Panc1 (cell line): ENCODE data around the gene SCN8A. TPM values are rescaled to one million over a fixed set of nuclear protein-coding genes. Genes with fewer than 3 reads are reported as not detected.

Experiments used
- ATAC-seq: fragments of 200-7000 bp; cut with Tn5 transposase; 2 replicates; pipeline ENCODE4 v1.9.1; 2020; ENCODE audit warnings: mild to moderate bottlenecking, moderate library complexity
- BruUV-seq: library from RNA; stranded (reverse); fragments of 400-500 nt; replicated peaks from 2 replicates; lab custom pipeline; 2021; lab: Mats Ljungman, UMichigan
- CTCF ChIA-PET: fragments of 300-600 bp; sonication (Branson Sonifier 250); formaldehyde crosslinking; loops from one replicate; lab custom pipeline; 2022; ENCODE audit warnings: antibody characterized with exemption; lab: Charles Lee
- POLR2A ChIA-PET: fragments of 300-600 bp; sonication (Branson Sonifier 250); formaldehyde crosslinking; loops from one replicate; lab custom pipeline; 2022; ENCODE audit warnings: antibody characterized with exemption; lab: Charles Lee
- DNase-seq: peaks from one replicate; pipeline ENCODE4 v3.0.0-alpha.2; 2010; ENCODE audit warnings: low read depth, low spot score
- H3K27ac ChIP-seq: 2 replicates; pipeline ENCODE4 v1.5.1; 2011; ENCODE audit warnings: mild to moderate bottlenecking, low read length, inconsistent platforms
- H3K27me3 ChIP-seq: fragments of 200-500 bp; sonication (Bioruptor generic); 2 replicates; pipeline ENCODE4 v1.6.0; 2014; ENCODE audit warnings: low read length, inconsistent platforms; ENCODE audit not compliant: control insufficient read depth, insufficient read depth
- H3K36me3 ChIP-seq: fragments of 200-500 bp; sonication (Bioruptor generic); 2 replicates; pipeline ENCODE4 v1.5.1; 2014; ENCODE audit warnings: inconsistent platforms, mild to moderate bottlenecking, low read length, moderate library complexity; ENCODE audit not compliant: control insufficient read depth, insufficient read depth
- H3K4me1 ChIP-seq: 2 replicates; pipeline ENCODE4 v1.5.1; 2011; ENCODE audit warnings: inconsistent platforms, mild to moderate bottlenecking, low read length, moderate library complexity; ENCODE audit not compliant: control insufficient read depth, insufficient read depth
- H3K4me3 ChIP-seq, 2 experiments: 2 replicates each; pipeline ENCODE4 v1.5.1; 2011 to 2012; ENCODE audit warnings: low read depth in 2 of 2, low read length in 2 of 2, mild to moderate bottlenecking in 2 of 2, inconsistent platforms in 1 of 2, moderate library complexity in 1 of 2
- H3K9me3 ChIP-seq: fragments of 200-500 bp; sonication (Bioruptor generic); 2 replicates; pipeline ENCODE4 v1.5.1; 2014; ENCODE audit warnings: low read depth, mild to moderate bottlenecking, inconsistent platforms, low read length, moderate library complexity; ENCODE audit not compliant: control insufficient read depth, insufficient read depth
- POLR2AphosphoS5 ChIP-seq: IDR thresholded peaks from 2 replicates; pipeline ENCODE4 v1.6.1; 2012; ENCODE audit warnings: mild to moderate bottlenecking, low read depth, low read length, moderate library complexity
- SIN3A ChIP-seq: IDR thresholded peaks from 2 replicates; pipeline ENCODE4 v1.6.1; 2012; ENCODE audit warnings: low read depth, mild to moderate bottlenecking, low read length, moderate library complexity, borderline replicate concordance; ENCODE audit not compliant: insufficient read depth
- TCF7L2 ChIP-seq: IDR thresholded peaks from 2 replicates; pipeline ENCODE4 v1.6.1; 2011; ENCODE audit warnings: mild to moderate bottlenecking, low read depth, low read length, inconsistent platforms
- in situ Hi-C: cut with HindIII; loops from 2 replicates; pipeline ENCODE4 v1.10.0; 2016; ENCODE audit warnings: low sequenced_read_pairs, low pct_unique_long_range_greater_than_20kb
- intact Hi-C: fragments of 100-400 bp; cut with micrococcal nuclease; formaldehyde crosslinking; loops from one replicate; pipeline ENCODE4 v1.10.0; 2022; ENCODE audit not compliant: unreplicated experiment
- total RNA-seq: library from RNA; stranded (reverse); gene quantifications from one replicate; pipeline ENCODE4 v1.2.1, GENCODE V29; 2021; ENCODE audit not compliant: unreplicated experiment
- TF ChIP-seq, protein P1 (sequence below): fragments of 450-650 bp; IDR thresholded peaks from 2 replicates; pipeline ENCODE4 v1.5.1; 2017; ENCODE audit warnings: mild to moderate bottlenecking
- TF ChIP-seq, protein P2 (sequence below), 2 experiments: IDR thresholded peaks; 2 replicates each; pipeline ENCODE4 v1.6.1; 2011 to 2012; ENCODE audit warnings: low read depth in 2 of 2, control low read depth in 1 of 2, low read length in 1 of 2, mild to moderate bottlenecking in 1 of 2, moderate library complexity in 1 of 2; ENCODE audit not compliant: insufficient read depth in 1 of 2

The SCN8A gene
- total RNA-seq, 1 experiment from 2014 or later: 8.6 TPM

GRCh38 chr12:51777457-51777856, 186.4 kb downstream of the SCN8A start:
- Histone ChIP-seq H3K4me1 (no peaks in the 10 kb centered on the region), H3K4me3 (no peak overlapping the region), H3K36me3 (no peaks in the 10 kb centered on the region), H3K27me3 (no peaks in the 10 kb centered on the region), H3K27ac (no peak overlapping the region), H3K9me3 (no peaks in the 10 kb centered on the region)
- intact Hi-C loops: no loop called here
- in situ Hi-C loops: no loop called here
- BruUV-seq: no TSS peak
- no peak for ATAC-seq
- TF ChIP-seq, protein P1, sequence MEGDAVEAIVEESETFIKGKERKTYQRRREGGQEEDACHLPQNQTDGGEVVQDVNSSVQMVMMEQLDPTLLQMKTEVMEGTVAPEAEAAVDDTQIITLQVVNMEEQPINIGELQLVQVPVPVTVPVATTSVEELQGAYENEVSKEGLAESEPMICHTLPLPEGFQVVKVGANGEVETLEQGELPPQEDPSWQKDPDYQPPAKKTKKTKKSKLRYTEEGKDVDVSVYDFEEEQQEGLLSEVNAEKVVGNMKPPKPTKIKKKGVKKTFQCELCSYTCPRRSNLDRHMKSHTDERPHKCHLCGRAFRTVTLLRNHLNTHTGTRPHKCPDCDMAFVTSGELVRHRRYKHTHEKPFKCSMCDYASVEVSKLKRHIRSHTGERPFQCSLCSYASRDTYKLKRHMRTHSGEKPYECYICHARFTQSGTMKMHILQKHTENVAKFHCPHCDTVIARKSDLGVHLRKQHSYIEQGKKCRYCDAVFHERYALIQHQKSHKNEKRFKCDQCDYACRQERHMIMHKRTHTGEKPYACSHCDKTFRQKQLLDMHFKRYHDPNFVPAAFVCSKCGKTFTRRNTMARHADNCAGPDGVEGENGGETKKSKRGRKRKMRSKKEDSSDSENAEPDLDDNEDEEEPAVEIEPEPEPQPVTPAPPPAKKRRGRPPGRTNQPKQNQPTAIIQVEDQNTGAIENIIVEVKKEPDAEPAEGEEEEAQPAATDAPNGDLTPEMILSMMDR: no peak
- TF ChIP-seq TCF7L2: no peak
- TF ChIP-seq POLR2AphosphoS5: no peak
- TF ChIP-seq SIN3A: no peak
- TF ChIP-seq, protein P2, sequence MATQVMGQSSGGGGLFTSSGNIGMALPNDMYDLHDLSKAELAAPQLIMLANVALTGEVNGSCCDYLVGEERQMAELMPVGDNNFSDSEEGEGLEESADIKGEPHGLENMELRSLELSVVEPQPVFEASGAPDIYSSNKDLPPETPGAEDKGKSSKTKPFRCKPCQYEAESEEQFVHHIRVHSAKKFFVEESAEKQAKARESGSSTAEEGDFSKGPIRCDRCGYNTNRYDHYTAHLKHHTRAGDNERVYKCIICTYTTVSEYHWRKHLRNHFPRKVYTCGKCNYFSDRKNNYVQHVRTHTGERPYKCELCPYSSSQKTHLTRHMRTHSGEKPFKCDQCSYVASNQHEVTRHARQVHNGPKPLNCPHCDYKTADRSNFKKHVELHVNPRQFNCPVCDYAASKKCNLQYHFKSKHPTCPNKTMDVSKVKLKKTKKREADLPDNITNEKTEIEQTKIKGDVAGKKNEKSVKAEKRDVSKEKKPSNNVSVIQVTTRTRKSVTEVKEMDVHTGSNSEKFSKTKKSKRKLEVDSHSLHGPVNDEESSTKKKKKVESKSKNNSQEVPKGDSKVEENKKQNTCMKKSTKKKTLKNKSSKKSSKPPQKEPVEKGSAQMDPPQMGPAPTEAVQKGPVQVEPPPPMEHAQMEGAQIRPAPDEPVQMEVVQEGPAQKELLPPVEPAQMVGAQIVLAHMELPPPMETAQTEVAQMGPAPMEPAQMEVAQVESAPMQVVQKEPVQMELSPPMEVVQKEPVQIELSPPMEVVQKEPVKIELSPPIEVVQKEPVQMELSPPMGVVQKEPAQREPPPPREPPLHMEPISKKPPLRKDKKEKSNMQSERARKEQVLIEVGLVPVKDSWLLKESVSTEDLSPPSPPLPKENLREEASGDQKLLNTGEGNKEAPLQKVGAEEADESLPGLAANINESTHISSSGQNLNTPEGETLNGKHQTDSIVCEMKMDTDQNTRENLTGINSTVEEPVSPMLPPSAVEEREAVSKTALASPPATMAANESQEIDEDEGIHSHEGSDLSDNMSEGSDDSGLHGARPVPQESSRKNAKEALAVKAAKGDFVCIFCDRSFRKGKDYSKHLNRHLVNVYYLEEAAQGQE (IDR thresholded peaks at IDR 0.05; ENCODE audit: insufficient read depth in 1 of 2, low read depth in 2 of 2, low read length in 1 of 2): no peak
- no peak for DNase-seq
- ChIA-PET CTCF (interaction anchor here (0.5 kb wide), 1 partner anchor 378 kb away, joined by 7 read pairs; no protein-coding TSS in a partner anchor), POLR2A (no interaction called here)

GRCh38 chr12:51777973-51778372, 186.9 kb downstream of the SCN8A start:
- intact Hi-C loops (no loop called here), in situ Hi-C loops (no loop called here)
- no peaks in the 10 kb centered on the region for H3K4me1 ChIP-seq
- ChIA-PET POLR2A (no interaction called here), CTCF (no interaction called here)
- DNase-seq (no peak), ATAC-seq (no peak)
- BruUV-seq: no TSS peak
- H3K36me3 ChIP-seq: no peaks in the 10 kb centered on the region
- H3K27ac ChIP-seq: no peak overlapping the region
- no peaks in the 10 kb centered on the region for H3K9me3 ChIP-seq
- H3K27me3 ChIP-seq: no peaks in the 10 kb centered on the region
- TF ChIP-seq TCF7L2: no peak
- TF ChIP-seq, protein P1: no peak
- no peak for TF ChIP-seq SIN3A
- TF ChIP-seq, protein P2 (IDR thresholded peaks at IDR 0.05; ENCODE audit: insufficient read depth in 1 of 2, low read depth in 2 of 2, low read length in 1 of 2): no peak
- no peak overlapping the region for H3K4me3 ChIP-seq
